Loucy (cell line): Measurements from ENCODE around the gene TAGLN2.

Source experiments
- CTCF ChIP-seq: fragments of 200-600 bp; sonication (generic); conservative IDR thresholded peaks from 2 replicates; pipeline ENCODE4 v1.5.1; 2014; ENCODE audit warnings: mild to moderate bottlenecking, antibody characterized with exemption, low read length
- EZH2phosphoT487 ChIP-seq: fragments of 200-600 bp; IDR thresholded peaks from 2 replicates; pipeline ENCODE4 v1.6.1; 2018; ENCODE audit warnings: antibody characterized with exemption, mild to moderate bottlenecking, moderate library complexity, borderline replicate concordance

DNA sequence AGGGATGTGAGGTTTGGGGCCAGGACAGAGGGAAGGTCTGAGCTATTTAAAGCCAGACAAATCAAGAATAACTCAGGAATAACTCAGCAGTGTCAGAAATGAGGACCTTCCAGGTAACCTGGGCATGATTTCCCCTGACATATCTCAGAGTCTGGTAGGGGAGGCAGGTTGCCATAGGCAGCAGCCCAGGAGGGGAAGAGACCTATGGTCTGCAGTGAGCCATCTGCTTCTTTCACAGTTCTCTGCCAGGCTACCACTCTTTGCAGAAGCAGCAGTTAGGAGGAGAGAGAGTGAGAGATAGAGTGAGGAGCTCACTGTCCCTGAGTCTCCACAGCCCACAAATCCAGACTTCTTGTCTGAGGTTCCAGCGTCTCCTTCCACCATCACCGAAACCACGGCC, 56.5 kb downstream of the TAGLN2 start:
- no peak for TF ChIP-seq CTCF
- TF ChIP-seq EZH2phosphoT487, result no peak
